HG02973 (cell line): Measurements from ENCODE around the gene UNKL.
A peak's percentile ranks its signal among the peaks of the same experiment; 100 is the strongest.

Experiments used
- ATAC-seq: cut with Tn5 transposase; IDR thresholded peaks from one replicate; pipeline ENCODE4 v1.9.1; 2021; ENCODE audit warnings: moderate library complexity; ENCODE audit not compliant: unreplicated experiment

UNKL gene

GRCh38 chr16:1342526-1343427 is 71.7 kb downstream of the UNKL start:
- peak; percentile 68 for ATAC-seq

DNA sequence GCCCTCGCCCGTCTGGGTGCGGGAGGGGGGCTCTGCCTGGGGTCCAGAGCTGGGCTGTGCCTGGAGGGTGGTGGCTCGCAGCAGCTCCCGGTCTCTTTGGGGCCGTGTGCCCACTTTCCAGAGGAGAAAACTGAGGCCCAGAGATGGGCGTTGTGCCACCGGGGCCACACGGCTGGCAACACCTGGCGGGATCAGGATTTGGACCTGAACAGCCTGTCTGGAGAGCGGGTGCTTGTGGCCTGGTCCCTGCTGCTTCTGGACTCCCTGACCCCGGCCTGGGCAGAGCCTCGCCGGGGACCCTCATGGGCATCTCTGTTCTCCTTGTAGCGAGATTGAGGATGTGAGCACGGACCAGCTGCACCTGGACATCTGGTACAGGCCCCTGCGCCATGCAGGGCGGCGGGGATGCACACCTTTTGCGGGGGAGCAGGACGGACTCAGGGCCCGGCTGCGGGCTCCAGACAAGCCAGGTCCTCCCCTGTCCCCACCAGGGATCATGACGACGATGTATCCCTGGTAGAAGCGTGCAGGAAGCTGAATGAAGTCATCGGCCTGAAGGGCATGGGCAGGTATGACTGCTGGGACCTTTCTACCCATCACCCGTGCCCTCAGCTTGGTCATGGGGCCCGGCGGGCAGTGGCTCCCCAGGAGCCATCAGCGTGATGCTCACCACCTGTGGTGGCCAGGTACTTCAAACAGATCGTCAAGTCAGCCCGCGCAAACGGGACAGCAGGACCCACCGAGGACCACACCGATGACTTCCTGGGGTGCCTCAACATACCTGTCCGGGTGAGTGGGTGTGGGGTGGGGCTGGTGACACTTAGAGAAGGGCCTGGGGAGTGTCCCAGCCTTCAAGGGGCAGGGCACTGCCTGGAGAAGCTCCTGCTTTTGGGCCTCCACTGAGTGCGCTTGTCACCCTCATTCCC is 72.7 kb downstream of the UNKL start:
- no peak for ATAC-seq

GRCh38 chr16:1340730-1341494 is 73.6 kb downstream of the UNKL start:
- no peak for ATAC-seq

DNA sequence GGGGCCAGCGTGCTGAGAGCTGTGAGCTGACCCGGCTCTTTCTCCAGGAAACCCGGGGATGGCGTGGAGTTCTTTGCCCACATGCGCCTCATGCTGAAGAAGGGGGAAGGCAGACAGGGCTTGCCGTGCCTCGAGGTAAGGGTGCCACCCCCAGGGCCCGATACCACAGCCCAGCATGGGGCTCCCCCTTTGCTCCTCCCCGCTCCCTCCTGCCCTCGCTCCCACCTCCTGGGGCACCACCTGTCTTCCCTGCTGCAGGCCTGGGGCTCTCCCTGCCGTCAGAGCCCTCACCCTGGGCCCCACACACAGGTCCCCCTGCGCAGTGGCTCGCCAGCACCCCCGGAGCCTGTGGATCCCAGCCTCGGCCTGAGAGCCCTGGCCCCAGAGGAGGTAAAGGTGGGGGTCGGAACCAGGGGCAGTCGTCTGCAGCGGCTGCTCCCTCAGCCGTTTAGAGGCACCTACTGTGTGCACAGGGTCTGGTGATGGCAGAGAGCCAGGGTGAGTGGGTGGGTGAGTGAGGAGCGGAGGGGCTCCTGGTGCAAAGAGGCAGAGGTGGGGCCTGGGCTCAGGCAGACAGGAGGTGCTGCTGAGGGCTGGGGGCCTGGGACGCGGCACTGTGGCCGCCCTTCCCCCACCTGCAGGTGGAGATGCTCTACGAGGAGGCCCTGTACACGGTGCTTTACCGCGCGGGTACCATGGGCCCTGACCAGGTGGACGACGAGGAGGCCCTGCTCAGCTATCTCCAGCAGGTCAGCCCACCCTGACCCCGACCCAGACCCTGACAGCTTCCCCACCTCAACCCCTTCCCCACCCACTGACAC is 75.4 kb downstream of the UNKL start:
- ATAC-seq: no peak

DNA sequence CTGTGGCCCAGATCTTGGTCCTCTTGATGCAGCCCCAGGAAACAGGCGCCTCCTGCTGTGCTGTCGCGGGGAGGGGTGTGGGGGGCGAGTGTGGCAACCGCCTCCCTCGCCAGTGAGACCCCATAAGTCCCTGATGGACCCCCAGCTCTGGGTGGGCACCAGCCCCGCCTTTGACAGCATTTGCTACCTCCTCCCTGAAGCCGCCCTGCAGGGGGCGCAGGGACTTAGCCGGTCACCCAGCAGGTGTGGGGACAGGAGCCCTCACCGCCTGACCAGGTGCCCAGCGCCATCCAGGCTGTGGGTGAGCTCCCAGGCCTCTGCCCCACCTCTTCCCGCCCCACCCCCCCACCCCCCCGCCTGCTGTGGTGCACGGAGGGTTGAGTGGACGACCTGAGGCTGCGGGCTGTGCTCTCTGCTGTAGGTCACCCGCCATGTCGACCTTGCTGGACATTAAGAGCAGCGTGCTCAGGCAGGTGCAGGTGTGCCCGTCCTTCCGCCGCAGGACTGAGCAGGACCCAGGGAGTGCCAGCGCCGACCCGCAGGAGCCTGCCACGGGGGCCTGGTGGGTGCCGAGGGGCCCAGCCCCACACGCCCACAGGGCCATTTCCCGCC is 76.3 kb downstream of the UNKL start:
- ATAC-seq: no peak

- ATAC-seq: no peak
These were observed 77.0 kb downstream of the UNKL start for GRCh38 chr16:1337486-1337885.

DNA sequence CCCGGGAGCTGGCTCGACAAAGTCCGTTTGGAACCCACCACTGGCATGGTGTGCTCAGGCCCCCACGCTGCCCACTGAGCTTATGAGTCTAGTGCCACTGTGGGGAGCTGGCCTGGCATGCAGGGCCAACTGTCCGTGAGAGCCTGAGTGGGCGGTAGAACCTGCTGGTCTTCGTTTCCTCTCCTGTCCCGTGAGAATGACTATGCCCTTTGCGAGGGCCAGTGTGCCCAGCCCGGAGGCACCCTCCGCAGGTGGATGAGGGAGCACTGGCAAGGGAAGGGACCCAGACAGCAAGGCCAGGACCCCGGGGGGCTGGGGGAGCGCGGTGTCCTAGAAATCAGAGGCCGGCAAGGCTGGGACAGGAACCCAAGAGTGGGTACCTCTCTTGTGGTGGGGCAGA is 77.9 kb downstream of the UNKL start:
- no peak for ATAC-seq

DNA sequence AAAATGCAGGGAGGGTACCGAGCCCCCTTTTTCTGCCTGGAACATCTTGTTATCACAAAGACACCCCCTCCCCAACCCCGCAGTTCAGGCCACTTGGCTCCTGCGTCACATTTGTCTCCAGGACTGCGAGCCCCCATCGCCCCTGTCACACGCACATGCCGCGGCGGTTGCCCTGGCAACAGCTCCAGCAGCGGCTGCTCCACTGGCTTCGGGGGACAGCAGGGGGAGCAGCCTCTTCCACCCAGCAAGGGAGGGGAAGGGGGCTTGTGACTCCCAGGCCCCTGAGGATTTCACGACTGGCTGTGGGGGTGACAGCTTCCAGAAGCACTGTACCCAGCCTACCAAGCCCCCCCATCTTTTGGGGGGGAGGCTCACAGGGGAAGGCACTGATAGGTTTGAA is 78.5 kb downstream of the UNKL start:
- ATAC-seq: no peak

DNA sequence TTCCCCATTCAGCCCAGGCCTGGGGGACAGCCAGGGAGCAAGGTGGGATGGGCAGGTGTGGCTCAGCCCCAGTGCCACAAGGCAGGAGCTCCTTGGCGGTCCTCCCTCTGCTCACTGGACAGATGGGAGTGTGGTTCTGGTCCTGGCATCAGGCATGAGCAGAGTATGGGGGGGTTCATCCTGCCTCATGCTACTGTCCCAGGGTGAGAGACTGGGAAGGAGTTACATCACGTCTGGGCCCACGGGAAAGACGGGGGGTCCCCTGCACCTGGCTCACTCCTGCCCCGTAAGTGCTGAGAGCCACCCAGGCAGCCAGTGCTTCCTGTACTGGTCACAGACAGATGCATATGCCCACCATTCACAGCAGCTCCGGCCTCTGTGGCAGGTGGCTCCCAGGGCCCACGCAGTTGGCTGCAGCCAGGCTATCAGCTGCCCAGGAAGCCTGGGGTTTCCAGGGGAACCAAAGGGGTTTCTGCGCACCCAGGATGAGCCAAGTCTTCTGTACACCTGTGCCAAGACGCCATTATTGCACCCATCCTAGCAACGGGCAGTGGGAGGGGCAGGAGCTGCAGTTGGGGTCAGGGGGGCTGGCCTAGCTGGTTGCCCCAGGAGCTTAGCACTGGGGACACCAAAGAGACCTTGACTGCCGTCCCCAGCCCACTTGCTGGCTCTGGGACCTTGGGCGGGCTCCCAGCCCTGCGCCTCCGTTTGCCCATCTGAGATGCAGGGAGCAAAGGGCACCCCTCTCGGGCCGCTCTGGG is 79.1 kb downstream of the UNKL start:
- no peak for ATAC-seq

- ATAC-seq: no peak
These were observed 79.8 kb downstream of the UNKL start for GRCh38 chr16:1334739-1335138.

DNA sequence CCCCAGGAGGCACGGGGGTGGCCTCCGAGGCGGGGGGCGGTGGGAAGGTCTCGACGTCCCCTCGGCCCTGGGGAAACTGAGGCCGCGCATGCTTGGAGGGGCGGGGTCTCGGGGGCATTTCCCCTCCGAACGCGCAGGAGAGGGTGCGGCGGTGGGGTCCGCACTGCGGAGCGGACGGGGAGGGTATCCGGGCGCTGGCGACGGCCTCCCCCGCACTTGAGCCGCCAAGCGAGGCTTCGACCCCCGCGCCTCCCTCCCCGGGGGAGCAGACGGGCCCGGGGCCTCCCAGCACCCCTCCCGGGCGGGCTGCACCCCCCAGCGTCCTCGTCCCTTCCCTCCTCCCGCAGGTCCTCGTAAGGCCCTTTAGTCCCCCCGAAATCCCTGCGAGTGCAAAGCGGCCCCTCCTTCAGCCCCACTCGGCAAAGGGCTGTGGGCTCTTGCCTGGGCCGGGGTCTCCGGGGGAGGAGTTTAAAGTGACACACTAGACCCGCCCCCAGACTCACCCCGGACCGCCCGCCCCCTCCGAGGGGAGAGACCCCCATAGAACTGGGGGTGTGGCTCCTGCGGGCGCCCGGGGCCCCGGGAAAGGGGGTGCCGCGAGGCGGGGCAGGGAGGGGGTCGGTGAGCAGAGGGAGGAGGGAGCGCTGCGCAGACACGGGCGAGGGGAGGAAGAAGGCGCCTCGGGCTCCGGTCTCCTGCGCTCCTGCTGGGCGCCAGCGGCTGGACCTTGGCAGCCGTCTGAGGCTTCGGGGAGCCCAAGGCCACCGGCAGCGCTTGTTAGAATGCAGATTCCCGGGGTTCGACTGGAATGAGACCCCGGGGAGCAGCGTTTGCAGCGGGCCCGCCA is 80.4 kb downstream of the UNKL start:
- no peak for ATAC-seq

DNA sequence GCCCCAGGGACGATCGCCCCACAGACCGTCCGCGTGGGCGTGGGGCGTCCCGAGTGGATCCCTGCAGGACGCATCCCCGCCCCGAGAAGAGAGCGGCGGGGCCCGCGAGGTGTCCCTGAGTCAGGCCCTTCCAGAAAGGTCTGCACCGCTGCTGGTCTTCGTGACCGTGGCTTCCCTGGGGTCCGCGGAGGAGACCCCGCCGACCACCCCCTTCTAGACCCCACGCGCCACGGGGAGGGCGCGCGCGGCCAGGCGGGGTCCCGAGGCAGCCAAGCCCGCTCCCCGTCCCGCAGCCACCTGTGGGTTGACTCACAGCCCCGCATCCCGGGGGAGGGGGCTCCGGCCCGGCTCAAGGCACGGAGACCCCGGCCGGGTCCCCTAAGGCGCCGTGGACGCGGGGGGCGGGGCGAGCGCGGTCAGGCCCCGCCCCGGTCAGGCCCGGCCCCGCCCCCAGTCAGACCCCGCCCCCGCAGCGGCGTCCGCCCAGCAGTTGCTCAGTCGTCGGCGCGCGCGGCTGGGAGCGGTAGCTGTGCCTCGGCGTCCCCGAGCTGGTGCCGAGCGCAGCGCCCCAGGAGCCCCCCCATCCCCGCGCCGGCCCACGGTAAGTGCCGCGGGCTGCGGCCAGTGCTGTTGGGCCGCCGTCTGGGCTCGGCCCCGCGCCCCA is 81.2 kb downstream of the UNKL start, which contains the start of gene BAIAP3:
TSS of gene BAIAP3 (plus strand) at position 497 of the 664 bp plus-strand sequence. CDS start 4,905 bp downstream, outside the sequence.
- ATAC-seq: no peak

DNA sequence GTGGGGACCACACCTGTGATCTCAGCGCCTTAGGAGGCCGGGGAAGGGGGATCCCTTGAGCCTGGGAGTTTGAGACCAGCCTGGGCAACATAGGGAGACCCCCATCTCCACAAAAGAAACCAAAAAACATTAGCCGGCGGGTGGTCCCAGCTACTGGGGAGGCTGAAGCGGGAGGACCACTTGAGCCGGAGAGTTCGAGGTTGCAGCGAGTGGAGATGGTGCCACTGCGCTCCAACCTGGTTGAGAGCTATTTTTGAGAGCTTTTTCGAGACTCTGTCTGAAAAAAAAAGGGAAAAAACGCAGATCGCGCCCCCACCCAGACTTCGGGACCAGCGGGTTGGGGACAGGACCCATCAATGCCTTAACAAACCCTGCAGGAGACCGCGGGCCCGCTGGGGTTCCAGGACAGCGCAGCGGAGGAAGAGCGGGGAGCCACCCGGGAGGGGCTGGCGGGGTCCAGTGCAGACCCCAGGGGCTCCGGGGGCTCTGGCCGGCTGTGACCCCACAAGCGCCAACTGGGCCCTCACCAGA is 81.8 kb downstream of the UNKL start:
- no peak for ATAC-seq

GRCh38 chr16:1331712-1332617 is 82.5 kb downstream of the UNKL start:
- peak; percentile 58 for ATAC-seq

GRCh38 chr16:1330931-1331711 is 83.4 kb downstream of the UNKL start:
- ATAC-seq: no peak
